ENCODE results near the gene ADAM23. TPM values are rescaled to one million over a fixed set of nuclear protein-coding genes. Genes with fewer than 3 reads are reported as not detected.

ADAM23 gene
- total and polyA plus RNA-seq, 12 donors, result 4.5 to 33.9 (median 6.7) TPM

DNA sequence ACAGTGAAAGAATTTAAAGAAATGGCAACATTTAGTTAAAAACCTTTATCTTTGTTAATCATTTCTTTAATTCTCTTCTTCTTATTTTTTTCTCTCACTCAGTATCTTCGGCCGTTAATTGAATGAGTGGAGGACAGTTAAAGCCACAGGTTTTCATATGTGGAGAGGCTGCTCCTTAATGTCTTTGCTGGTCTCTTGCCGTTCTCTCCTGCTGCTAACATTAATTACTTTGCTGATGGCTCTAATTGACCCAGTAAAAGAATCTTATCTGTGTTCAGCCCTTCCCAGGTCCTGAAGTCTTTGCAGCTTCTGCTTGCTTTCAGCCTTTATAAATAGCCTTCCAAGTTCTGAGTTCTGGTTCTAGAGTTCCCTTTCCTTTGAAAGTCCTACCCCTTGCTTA lies 77.1 kb downstream of the ADAM23 start:
- 79 to 86% (median 83%) methylated on average over 3 of the region's 3 CpGs for WGBS, 4 donors
- DNase-seq, result no peak
- intact Hi-C loops (cut with DNase I), result no loop called here
- no peaks in the 10 kb centered on the region for H3K9me3 ChIP-seq (replicated peaks in 1 of 3)
- TF ChIP-seq POLR2A (IDR thresholded peaks at IDR 0.05), result no peak
- TF ChIP-seq, protein P1, sequence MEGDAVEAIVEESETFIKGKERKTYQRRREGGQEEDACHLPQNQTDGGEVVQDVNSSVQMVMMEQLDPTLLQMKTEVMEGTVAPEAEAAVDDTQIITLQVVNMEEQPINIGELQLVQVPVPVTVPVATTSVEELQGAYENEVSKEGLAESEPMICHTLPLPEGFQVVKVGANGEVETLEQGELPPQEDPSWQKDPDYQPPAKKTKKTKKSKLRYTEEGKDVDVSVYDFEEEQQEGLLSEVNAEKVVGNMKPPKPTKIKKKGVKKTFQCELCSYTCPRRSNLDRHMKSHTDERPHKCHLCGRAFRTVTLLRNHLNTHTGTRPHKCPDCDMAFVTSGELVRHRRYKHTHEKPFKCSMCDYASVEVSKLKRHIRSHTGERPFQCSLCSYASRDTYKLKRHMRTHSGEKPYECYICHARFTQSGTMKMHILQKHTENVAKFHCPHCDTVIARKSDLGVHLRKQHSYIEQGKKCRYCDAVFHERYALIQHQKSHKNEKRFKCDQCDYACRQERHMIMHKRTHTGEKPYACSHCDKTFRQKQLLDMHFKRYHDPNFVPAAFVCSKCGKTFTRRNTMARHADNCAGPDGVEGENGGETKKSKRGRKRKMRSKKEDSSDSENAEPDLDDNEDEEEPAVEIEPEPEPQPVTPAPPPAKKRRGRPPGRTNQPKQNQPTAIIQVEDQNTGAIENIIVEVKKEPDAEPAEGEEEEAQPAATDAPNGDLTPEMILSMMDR (IDR thresholded peaks at IDR 0.05), result no peak
- H3K4me1 ChIP-seq (replicated peaks in 1 of 2), result no peaks in the 10 kb centered on the region
- no peak overlapping the region for H3K27ac ChIP-seq
- no peak overlapping the region for H3K4me3 ChIP-seq
- no peaks in the 10 kb centered on the region for H3K27me3 ChIP-seq
- H3K36me3 ChIP-seq (replicated peaks in 1 of 2), result no peaks in the 10 kb centered on the region

DNA sequence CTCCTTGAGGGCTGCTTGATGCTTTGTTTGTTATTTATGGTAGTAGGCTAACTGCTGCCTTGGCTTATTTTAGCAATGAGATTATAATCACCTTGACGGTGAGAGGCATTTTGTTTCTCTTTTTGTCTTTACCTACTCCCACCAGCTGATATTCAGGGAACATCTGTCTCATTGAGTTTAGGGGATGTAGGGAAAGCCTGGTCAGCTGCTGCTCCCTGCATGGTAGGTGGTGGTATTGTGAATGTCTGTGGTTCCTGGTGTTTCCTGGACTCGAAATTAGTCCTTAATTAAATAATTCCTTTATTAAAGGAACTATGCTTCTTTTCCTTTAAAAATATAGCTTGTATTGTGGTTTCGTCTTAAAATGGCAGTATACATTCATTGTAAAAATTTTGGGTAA lies 77.8 kb downstream of the ADAM23 start:
- no peaks in the 10 kb centered on the region for H3K9me3 ChIP-seq (replicated peaks in 1 of 3)
- no peak overlapping the region for H3K27ac ChIP-seq
- no peaks in the 10 kb centered on the region for H3K27me3 ChIP-seq
- intact Hi-C loops (cut with DNase I), result no loop called here
- no peak for TF ChIP-seq POLR2A (IDR thresholded peaks at IDR 0.05)
- TF ChIP-seq, protein P1 (IDR thresholded peaks at IDR 0.05), result no peak
- no peak for DNase-seq
- no peaks in the 10 kb centered on the region for H3K4me1 ChIP-seq (replicated peaks in 1 of 2)
- WGBS, 4 donors, result 60 to 72% (median 69%) methylated on average over 3 of the region's 3 CpGs
- no peaks in the 10 kb centered on the region for H3K36me3 ChIP-seq (replicated peaks in 1 of 2)
- H3K4me3 ChIP-seq, result no peak overlapping the region

- intact Hi-C loops (cut with DNase I), result no loop called here
- TF ChIP-seq, protein P1 (IDR thresholded peaks at IDR 0.05), result no peak
- TF ChIP-seq POLR2A (IDR thresholded peaks at IDR 0.05), result no peak
- no peak for DNase-seq
These were observed 78.3 kb downstream of the ADAM23 start for GRCh38 chr2:206521612-206522011.

GRCh38 chr2:206526416-206526815 lies 83.1 kb downstream of the ADAM23 start:
- DNase-seq, result no peak
- no peak overlapping the region for H3K27ac ChIP-seq
- H3K4me1 ChIP-seq (replicated peaks in 1 of 2), result no peaks in the 10 kb centered on the region
- H3K4me3 ChIP-seq, result no peak overlapping the region
- no peaks in the 10 kb centered on the region for H3K27me3 ChIP-seq
- no peaks in the 10 kb centered on the region for H3K36me3 ChIP-seq (replicated peaks in 1 of 2)
- TF ChIP-seq, protein P1 (IDR thresholded peaks at IDR 0.05), result no peak
- TF ChIP-seq POLR2A (IDR thresholded peaks at IDR 0.05), result no peak
- no peaks in the 10 kb centered on the region for H3K9me3 ChIP-seq (replicated peaks in 1 of 3)
- WGBS, 4 donors, result 38 to 88% (median 62%) methylated on average over 1 of the region's 1 CpG
- intact Hi-C loops (cut with DNase I), result no loop called here

More at GRCh38 chr2:206521612-206522011, 78.3 kb downstream of the ADAM23 start:
- Histone ChIP-seq H3K36me3 (replicated peaks in 1 of 2) (no peaks in the 10 kb centered on the region), H3K9me3 (replicated peaks in 1 of 3) (no peaks in the 10 kb centered on the region), H3K27ac (no peak overlapping the region), H3K4me1 (replicated peaks in 1 of 2) (no peaks in the 10 kb centered on the region), H3K4me3 (no peak overlapping the region), H3K27me3 (no peaks in the 10 kb centered on the region)
- WGBS, 4 donors, result 59 to 81% (median 79%) methylated on average over 1 of the region's 1 CpG

Data from adrenal gland (tissue), 12 donors.